ENCODE measurements around the gene ESYT1. TPM values are rescaled to one million over a fixed set of nuclear protein-coding genes. Genes with fewer than 3 reads are reported as not detected.

ESYT1 gene
- total and polyA plus RNA-seq, 11 donors, result 17.0 to 81.1 (median 43.4) TPM

GRCh38 chr12:56086096-56086495 is 42.0 kb upstream of the ESYT1 start:
- ATAC-seq, result no peak
- no peak overlapping the region for H3K27ac ChIP-seq
- 83 to 90% (median 87%) methylated on average over 3 of the region's 3 CpGs for WGBS, 4 donors

GRCh38 chr12:56086608-56087007 is 41.5 kb upstream of the ESYT1 start:
- DNase-seq (no peak), ATAC-seq (no peak)
- Histone ChIP-seq H3K9me3 (no peaks in the 10 kb centered on the region), H3K4me1 (peaks cover 0 to 13% (median 1%) of the 10 kb centered on the region in 12 donors), H3K4me3 (no peak overlapping the region), H3K27me3 (no peaks in the 10 kb centered on the region), H3K36me3 (no peaks in the 10 kb centered on the region), H3K27ac (peak overlapping the region in 3 of 12 donors; percentile 57 to 72 (median 69))
- intact Hi-C loops (cut with DNase I), result no loop called here
- no peak for TF ChIP-seq CTCF (IDR thresholded peaks at IDR 0.05)
- TF ChIP-seq POLR2A (IDR thresholded peaks at IDR 0.05), result no peak
- WGBS, 4 donors, result 74 to 89% (median 78%) methylated on average over 6 of the region's 6 CpGs

More at GRCh38 chr12:56086096-56086495, 42.0 kb upstream of the ESYT1 start:
- DNase-seq, result no peak
- TF ChIP-seq POLR2A (IDR thresholded peaks at IDR 0.05) (no peak), CTCF (IDR thresholded peaks at IDR 0.05) (no peak)
- Histone ChIP-seq H3K4me3 (no peak overlapping the region), H3K4me1 (peaks cover 0 to 18% (median 1%) of the 10 kb centered on the region in 12 donors), H3K27me3 (peaks cover 0 to 1% (median 0%) of the 10 kb centered on the region in 9 donors), H3K36me3 (no peaks in the 10 kb centered on the region), H3K9me3 (no peaks in the 10 kb centered on the region)
- intact Hi-C loops (cut with DNase I), result no loop called here

GRCh38 chr12:56087220-56087619 is 40.8 kb upstream of the ESYT1 start:
- DNase-seq, result peak; percentile 82 to 93 (median 83)
- TF ChIP-seq CTCF (IDR thresholded peaks at IDR 0.05) (no peak), POLR2A (IDR thresholded peaks at IDR 0.05) (no peak)
- ATAC-seq, result peak; percentile 93 to 97 (median 96)
- WGBS, 4 donors, result 26 to 54% (median 49%) methylated on average over 6 of the region's 6 CpGs
- Histone ChIP-seq H3K27ac (peak overlapping the region in 9 of 12 donors; percentile 41 to 72 (median 57)), H3K27me3 (no peaks in the 10 kb centered on the region), H3K4me1 (peaks cover 0 to 13% (median 1%) of the 10 kb centered on the region in 12 donors), H3K36me3 (no peaks in the 10 kb centered on the region), H3K4me3 (no peak overlapping the region), H3K9me3 (no peaks in the 10 kb centered on the region)
- intact Hi-C loops (cut with DNase I), result no loop called here

- DNase-seq (no peak), ATAC-seq (no peak)
- Histone ChIP-seq H3K27ac (no peak overlapping the region), H3K4me1 (peaks cover 0 to 8% (median 0%) of the 10 kb centered on the region in 12 donors), H3K4me3 (no peak overlapping the region), H3K36me3 (no peaks in the 10 kb centered on the region), H3K27me3 (peaks cover 0 to 5% (median 0%) of the 10 kb centered on the region in 9 donors), H3K9me3 (no peaks in the 10 kb centered on the region)
- 84 to 93% (median 91%) methylated on average over 6 of the region's 6 CpGs for WGBS, 4 donors
- TF ChIP-seq POLR2A (IDR thresholded peaks at IDR 0.05) (no peak), CTCF (IDR thresholded peaks at IDR 0.05) (no peak)
- intact Hi-C loops (cut with DNase I), result loop anchor here in 1 of 10 donors (5.0 kb wide), 1 partner anchor 50 kb away; no protein-coding TSS in a partner anchor
Measured at GRCh38 chr12:56097738-56098137, 30.3 kb upstream of the ESYT1 start.

Measured in heart left ventricle (tissue), 16 donors.